GM13976 (cell line): Measurements from ENCODE around the gene RNF41.
"Not testable (repeated sequence)": the region's sequence is repeated elsewhere in the genome, so short reads cannot be mapped to it uniquely, and the experiment has no call there.

Source experiments
- DNase-seq: peaks from one replicate; pipeline ENCODE4 v3.0.0; 2012; ENCODE audit warnings: low spot score
- CTCF ChIP-seq: IDR thresholded peaks from 2 replicates; pipeline ENCODE4 v1.5.1; 2012; ENCODE audit warnings: borderline replicate concordance, mild to moderate bottlenecking; ENCODE audit not compliant: insufficient read depth; ENCODE audit errors: extremely low read depth, missing control alignments, control extremely low read depth
- in situ Hi-C: fragments of 300-500 bp; cut with MboI; formaldehyde crosslinking; loops from one replicate; pipeline ENCODE4 v1.12.0; 2022; ENCODE audit warnings: low sequenced_read_pairs, mixed read lengths, inconsistent platforms; ENCODE audit not compliant: unreplicated experiment

RNF41 gene

GRCh38 chr12:56159482-56160192 is 62.1 kb downstream of the RNF41 start:
- no peak for TF ChIP-seq CTCF
- DNase-seq, result no peak
- in situ Hi-C loops, result no loop called here

GRCh38 chr12:56158926-56159461 is 62.7 kb downstream of the RNF41 start:
- TF ChIP-seq CTCF, result no peak
- no peak for DNase-seq
- in situ Hi-C loops, result no loop called here

- no peak for TF ChIP-seq CTCF
- in situ Hi-C loops, result no loop called here
- peak; percentile 94 for DNase-seq
These were observed 63.4 kb downstream of the RNF41 start, which contains the start of gene MYL6 for GRCh38 chr12:56158029-56158925. TSS of gene MYL6 (plus strand) at chr12:56158359. CDS start at chr12:56158402, 43 bp downstream.

- peak; percentile 85 for DNase-seq
- peak; percentile 39 for TF ChIP-seq CTCF
- in situ Hi-C loops, result no loop called here
These were observed 64.3 kb downstream of the RNF41 start for GRCh38 chr12:56157201-56158028.

- in situ Hi-C loops, DNase-seq: not testable (repeated sequence)
These were observed 65.1 kb downstream of the RNF41 start for GRCh38 chr12:56156464-56157200.

GRCh38 chr12:56155256-56155845 is 66.4 kb downstream of the RNF41 start:
- DNase-seq, result no peak
- TF ChIP-seq CTCF, result no peak
- in situ Hi-C loops, result no loop called here
